C4-2B (cell line): ENCODE data around the gene R3HDM1.

Experiments
- ZFX ChIP-seq: fragments of 450-650 bp; IDR thresholded peaks from 2 replicates; pipeline ENCODE4 v1.6.1; 2017
- TF ChIP-seq, protein P1 (sequence below): fragments of 450-650 bp; conservative IDR thresholded peaks from 2 replicates; pipeline ENCODE4 v1.5.1; 2017; ENCODE audit warnings: mild to moderate bottlenecking

DNA sequence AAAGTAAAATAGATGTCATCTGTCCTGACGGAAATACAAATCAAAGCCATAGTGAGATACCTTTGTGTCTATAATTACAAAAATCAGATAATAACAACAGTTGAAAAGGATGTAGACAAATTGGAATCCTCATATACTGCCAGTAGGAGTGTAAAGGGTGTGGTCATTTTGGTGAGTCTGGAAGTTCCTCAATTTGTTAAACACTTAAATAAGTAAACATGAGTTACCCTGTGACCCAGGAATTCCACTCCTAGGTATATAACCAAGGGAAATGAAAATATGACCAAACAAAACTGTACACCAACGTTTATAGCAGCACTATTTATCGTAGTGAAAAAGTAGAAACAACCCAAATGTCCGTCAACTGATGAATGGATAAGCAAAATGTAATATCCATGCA lies 24.0 kb downstream of the R3HDM1 start:
- TF ChIP-seq, protein P1, sequence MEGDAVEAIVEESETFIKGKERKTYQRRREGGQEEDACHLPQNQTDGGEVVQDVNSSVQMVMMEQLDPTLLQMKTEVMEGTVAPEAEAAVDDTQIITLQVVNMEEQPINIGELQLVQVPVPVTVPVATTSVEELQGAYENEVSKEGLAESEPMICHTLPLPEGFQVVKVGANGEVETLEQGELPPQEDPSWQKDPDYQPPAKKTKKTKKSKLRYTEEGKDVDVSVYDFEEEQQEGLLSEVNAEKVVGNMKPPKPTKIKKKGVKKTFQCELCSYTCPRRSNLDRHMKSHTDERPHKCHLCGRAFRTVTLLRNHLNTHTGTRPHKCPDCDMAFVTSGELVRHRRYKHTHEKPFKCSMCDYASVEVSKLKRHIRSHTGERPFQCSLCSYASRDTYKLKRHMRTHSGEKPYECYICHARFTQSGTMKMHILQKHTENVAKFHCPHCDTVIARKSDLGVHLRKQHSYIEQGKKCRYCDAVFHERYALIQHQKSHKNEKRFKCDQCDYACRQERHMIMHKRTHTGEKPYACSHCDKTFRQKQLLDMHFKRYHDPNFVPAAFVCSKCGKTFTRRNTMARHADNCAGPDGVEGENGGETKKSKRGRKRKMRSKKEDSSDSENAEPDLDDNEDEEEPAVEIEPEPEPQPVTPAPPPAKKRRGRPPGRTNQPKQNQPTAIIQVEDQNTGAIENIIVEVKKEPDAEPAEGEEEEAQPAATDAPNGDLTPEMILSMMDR = no peak
- TF ChIP-seq ZFX = no peak
